Fibroblast of lung (primary cell): ENCODE data around the gene CAPN9. TPM values are rescaled to one million over a fixed set of nuclear protein-coding genes. Genes with fewer than 3 reads are reported as not detected.

Experiments used
- DNase-seq, 2 donors: peaks; one replicate each; pipeline versions ENCODE4 v3.0.0 to v3.0.0-alpha.2; 2010; ENCODE audit warnings: low read depth in 2 of 2
- H2AFZ ChIP-seq: 2 replicates; pipeline ENCODE4 v1.5.1; 2012; ENCODE audit warnings: low read length, control low read depth, inconsistent platforms
- H3K27ac ChIP-seq: 2 replicates; pipeline ENCODE4 v1.5.1; 2011; ENCODE audit warnings: low read length, control low read depth; ENCODE audit not compliant: insufficient read depth
- H3K27me3 ChIP-seq: 2 replicates; pipeline ENCODE4 v1.5.1; 2011; ENCODE audit warnings: mild to moderate bottlenecking, low read length; ENCODE audit not compliant: control insufficient read depth, insufficient read depth
- H3K36me3 ChIP-seq: 2 replicates; pipeline ENCODE4 v1.5.1; 2011; ENCODE audit warnings: low read length; ENCODE audit not compliant: control insufficient read depth, insufficient read depth
- H3K4me1 ChIP-seq: 2 replicates; pipeline ENCODE4 v1.5.1; 2011; ENCODE audit warnings: low read length; ENCODE audit not compliant: control insufficient read depth, insufficient read depth; ENCODE audit errors: extremely low read depth
- H3K4me2 ChIP-seq: 2 replicates; pipeline ENCODE4 v1.5.1; 2011; ENCODE audit warnings: low read length, control low read depth; ENCODE audit not compliant: insufficient read depth; ENCODE audit errors: extremely low read depth
- H3K4me3 ChIP-seq, 4 experiments: fragments of 200-600 bp in 1 of 4; sonication (generic) in 1 of 4; replicated peaks in 1 of 4; 2 replicates each; pipeline ENCODE4 v1.5.1; 2011 to 2016; ENCODE audit warnings: low read length in 4 of 4, low read depth in 3 of 4, mild to moderate bottlenecking in 3 of 4, control low read depth in 2 of 4, inconsistent platforms in 1 of 4, mixed read lengths in 1 of 4; ENCODE audit not compliant: insufficient read depth in 1 of 4; ENCODE audit errors: control extremely low read depth in 1 of 4
- H3K79me2 ChIP-seq: 2 replicates; pipeline ENCODE4 v1.5.1; 2012; ENCODE audit warnings: mild to moderate bottlenecking, low read length, inconsistent platforms; ENCODE audit not compliant: control insufficient read depth, insufficient read depth
- H3K9ac ChIP-seq: 2 replicates; pipeline ENCODE4 v1.5.1; 2011; ENCODE audit warnings: mild to moderate bottlenecking, low read length, control low read depth; ENCODE audit not compliant: insufficient read depth
- H3K9me3 ChIP-seq: 2 replicates; pipeline ENCODE4 v1.5.1; 2012; ENCODE audit warnings: low read depth, low read length; ENCODE audit not compliant: control insufficient read depth, insufficient read depth
- H4K20me1 ChIP-seq: 2 replicates; pipeline ENCODE4 v1.5.1; 2011; ENCODE audit warnings: low read length; ENCODE audit not compliant: control insufficient read depth, insufficient read depth; ENCODE audit errors: extremely low read depth
- EZH2 ChIP-seq: IDR thresholded peaks from 2 replicates; pipeline ENCODE4 v1.5.1; 2012; ENCODE audit warnings: low read length, control low read depth, mild to moderate bottlenecking; ENCODE audit errors: missing control alignments
- polyA plus RNA-seq, 2 donors: library from polyadenylated mRNA; depleted of rRNA in 1 of 2; stranded (reverse) in 1 of 2; unstranded in 1 of 2; fragments of >200 nt; gene quantifications; 2 replicates each; pipeline ENCODE4 v1.2.1, GENCODE V29; 2011 to 2012; ENCODE audit warnings: missing spikeins in 1 of 2
- total RNA-seq: library from RNA; depleted of rRNA; stranded (reverse); fragments of >200 nt; gene quantifications from 2 replicates; pipeline ENCODE4 v1.2.1, GENCODE V29; 2014
- TF ChIP-seq, protein P1 (sequence below), 2 donors: IDR thresholded peaks in 1 of 2; conservative IDR thresholded peaks in 1 of 2; 1 replicate in 1 of 2; 2 replicates in 1 of 2; pipeline ENCODE4 v1.5.1; 2011 to 2012; ENCODE audit warnings: low read length in 2 of 2, control low read depth in 1 of 2, inconsistent platforms in 1 of 2, low read depth in 1 of 2, mild to moderate bottlenecking in 1 of 2

The CAPN9 gene
- total and polyA plus RNA-seq, 2 donors (not counting 1 experiment from before 2014, with no cell fraction given): 0.17 TPM; not detected in 1

- Histone ChIP-seq H3K36me3 (no peaks in the 10 kb centered on the region), H2AFZ (no peak overlapping the region), H3K79me2 (no peaks in the 10 kb centered on the region), H4K20me1 (no peaks in the 10 kb centered on the region), H3K27me3 (no peaks in the 10 kb centered on the region), H3K4me1 (no peaks in the 10 kb centered on the region), H3K4me3 (no peak overlapping the region), H3K9ac (no peak overlapping the region), H3K4me2 (no peak overlapping the region), H3K27ac (no peak overlapping the region), H3K9me3 (no peaks in the 10 kb centered on the region)
- no peak for DNase-seq
- TF ChIP-seq, protein P1, sequence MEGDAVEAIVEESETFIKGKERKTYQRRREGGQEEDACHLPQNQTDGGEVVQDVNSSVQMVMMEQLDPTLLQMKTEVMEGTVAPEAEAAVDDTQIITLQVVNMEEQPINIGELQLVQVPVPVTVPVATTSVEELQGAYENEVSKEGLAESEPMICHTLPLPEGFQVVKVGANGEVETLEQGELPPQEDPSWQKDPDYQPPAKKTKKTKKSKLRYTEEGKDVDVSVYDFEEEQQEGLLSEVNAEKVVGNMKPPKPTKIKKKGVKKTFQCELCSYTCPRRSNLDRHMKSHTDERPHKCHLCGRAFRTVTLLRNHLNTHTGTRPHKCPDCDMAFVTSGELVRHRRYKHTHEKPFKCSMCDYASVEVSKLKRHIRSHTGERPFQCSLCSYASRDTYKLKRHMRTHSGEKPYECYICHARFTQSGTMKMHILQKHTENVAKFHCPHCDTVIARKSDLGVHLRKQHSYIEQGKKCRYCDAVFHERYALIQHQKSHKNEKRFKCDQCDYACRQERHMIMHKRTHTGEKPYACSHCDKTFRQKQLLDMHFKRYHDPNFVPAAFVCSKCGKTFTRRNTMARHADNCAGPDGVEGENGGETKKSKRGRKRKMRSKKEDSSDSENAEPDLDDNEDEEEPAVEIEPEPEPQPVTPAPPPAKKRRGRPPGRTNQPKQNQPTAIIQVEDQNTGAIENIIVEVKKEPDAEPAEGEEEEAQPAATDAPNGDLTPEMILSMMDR (conservative IDR thresholded peaks at IDR 0.05 in 1 of 2, IDR thresholded peaks at IDR 0.05 in 1 of 2; ENCODE audit: low read depth in 1 of 2, low read length in 2 of 2): no peak
- TF ChIP-seq EZH2: no peak
Measured at GRCh38 chr1:230706887-230707731, 40.1 kb upstream of the CAPN9 start.

- no peak overlapping the region for H3K4me2 ChIP-seq
- H3K36me3 ChIP-seq: no peaks in the 10 kb centered on the region
- no peaks in the 10 kb centered on the region for H3K9me3 ChIP-seq
- no peak overlapping the region for H3K27ac ChIP-seq
- no peak overlapping the region for H2AFZ ChIP-seq
- no peak overlapping the region for H3K9ac ChIP-seq
- no peaks in the 10 kb centered on the region for H3K79me2 ChIP-seq
- no peaks in the 10 kb centered on the region for H4K20me1 ChIP-seq
- H3K27me3 ChIP-seq: no peaks in the 10 kb centered on the region
- DNase-seq: no peak
- no peaks in the 10 kb centered on the region for H3K4me1 ChIP-seq
- TF ChIP-seq EZH2: no peak
- TF ChIP-seq, protein P1 (conservative IDR thresholded peaks at IDR 0.05 in 1 of 2, IDR thresholded peaks at IDR 0.05 in 1 of 2; ENCODE audit: low read depth in 1 of 2, low read length in 2 of 2): no peak
- no peak overlapping the region for H3K4me3 ChIP-seq
Measured at GRCh38 chr1:230707732-230708630, 39.2 kb upstream of the CAPN9 start.
